ENCODE data around the gene WDR43.

DNA sequence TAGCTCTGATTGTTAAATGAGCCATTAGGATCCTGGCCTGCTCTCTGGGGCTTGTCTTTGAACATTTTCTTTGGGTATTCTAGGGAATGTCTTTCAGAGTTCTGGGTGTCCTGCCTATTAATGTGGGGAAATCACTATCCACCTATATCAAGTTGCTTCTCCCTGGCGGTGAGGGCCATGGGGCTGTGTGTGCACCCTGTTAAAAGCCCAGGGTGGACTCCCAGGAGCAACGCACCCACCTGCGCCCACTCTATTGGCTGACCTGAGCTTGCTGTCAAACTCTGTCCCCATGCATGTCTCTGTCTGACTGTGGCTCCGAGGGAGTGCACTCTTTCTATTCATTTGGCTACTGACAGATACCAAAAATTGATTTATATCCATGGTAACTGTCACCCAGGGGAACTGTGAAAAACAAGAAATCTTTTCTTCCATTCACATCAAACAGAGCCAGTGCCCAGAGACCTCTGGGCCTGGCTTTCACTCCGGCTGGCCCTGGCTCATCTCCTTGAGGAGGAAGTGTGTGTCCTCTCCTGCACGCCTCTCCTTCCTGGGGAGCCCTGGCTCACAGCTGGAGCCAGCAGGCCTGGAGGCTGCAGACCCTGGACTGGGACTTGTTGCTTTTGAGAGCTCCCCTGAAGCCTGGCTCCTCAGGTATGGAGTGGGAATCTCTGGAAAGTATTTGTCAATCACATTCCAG is 76.1 kb downstream of the WDR43 start:
- no peak for TF ChIP-seq POLR2A (IDR thresholded peaks at IDR 0.05; ENCODE audit: extremely low read depth, insufficient read length)
- TF ChIP-seq, protein P1, sequence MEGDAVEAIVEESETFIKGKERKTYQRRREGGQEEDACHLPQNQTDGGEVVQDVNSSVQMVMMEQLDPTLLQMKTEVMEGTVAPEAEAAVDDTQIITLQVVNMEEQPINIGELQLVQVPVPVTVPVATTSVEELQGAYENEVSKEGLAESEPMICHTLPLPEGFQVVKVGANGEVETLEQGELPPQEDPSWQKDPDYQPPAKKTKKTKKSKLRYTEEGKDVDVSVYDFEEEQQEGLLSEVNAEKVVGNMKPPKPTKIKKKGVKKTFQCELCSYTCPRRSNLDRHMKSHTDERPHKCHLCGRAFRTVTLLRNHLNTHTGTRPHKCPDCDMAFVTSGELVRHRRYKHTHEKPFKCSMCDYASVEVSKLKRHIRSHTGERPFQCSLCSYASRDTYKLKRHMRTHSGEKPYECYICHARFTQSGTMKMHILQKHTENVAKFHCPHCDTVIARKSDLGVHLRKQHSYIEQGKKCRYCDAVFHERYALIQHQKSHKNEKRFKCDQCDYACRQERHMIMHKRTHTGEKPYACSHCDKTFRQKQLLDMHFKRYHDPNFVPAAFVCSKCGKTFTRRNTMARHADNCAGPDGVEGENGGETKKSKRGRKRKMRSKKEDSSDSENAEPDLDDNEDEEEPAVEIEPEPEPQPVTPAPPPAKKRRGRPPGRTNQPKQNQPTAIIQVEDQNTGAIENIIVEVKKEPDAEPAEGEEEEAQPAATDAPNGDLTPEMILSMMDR (IDR thresholded peaks at IDR 0.05; ENCODE audit: low read depth, low read length): no peak
- TF ChIP-seq, protein P2, sequence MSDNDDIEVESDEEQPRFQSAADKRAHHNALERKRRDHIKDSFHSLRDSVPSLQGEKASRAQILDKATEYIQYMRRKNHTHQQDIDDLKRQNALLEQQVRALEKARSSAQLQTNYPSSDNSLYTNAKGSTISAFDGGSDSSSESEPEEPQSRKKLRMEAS (IDR thresholded peaks at IDR 0.05; ENCODE audit: low read depth, low read length): no peak

Data from NB4 (cell line).